ENCODE measurements around the gene ATG16L2.
A peak's percentile ranks its signal among the peaks of the same experiment; 100 is the strongest.
"Not testable (repeated sequence)": the region's sequence is repeated elsewhere in the genome, so short reads cannot be mapped to it uniquely, and the experiment has no call there.

The ATG16L2 gene

GRCh38 chr11:72780296-72781062, 33.7 kb upstream of the ATG16L2 start:
- DNase-seq = no peak

GRCh38 chr11:72781063-72781312, 33.2 kb upstream of the ATG16L2 start:
- DNase-seq = no peak

- DNase-seq = peak; percentile 49
These were observed 32.7 kb upstream of the ATG16L2 start for GRCh38 chr11:72781313-72782080.

GRCh38 chr11:72782081-72782920, 31.9 kb upstream of the ATG16L2 start:
- no peak for DNase-seq

GRCh38 chr11:72783144-72783905, 30.9 kb upstream of the ATG16L2 start:
- DNase-seq = no peak

GRCh38 chr11:72784662-72785061, 29.5 kb upstream of the ATG16L2 start:
- no peak for DNase-seq

GRCh38 chr11:72786305-72787215, 27.7 kb upstream of the ATG16L2 start:
- no peak for DNase-seq

- no peak for DNase-seq
These were observed 26.8 kb upstream of the ATG16L2 start for GRCh38 chr11:72787216-72788104.

GRCh38 chr11:72788241-72788640, 26.0 kb upstream of the ATG16L2 start:
- no peak for DNase-seq

- no peak for DNase-seq
These were observed 24.6 kb upstream of the ATG16L2 start for GRCh38 chr11:72789493-72790131.

- not testable (repeated sequence) for DNase-seq
These were observed 23.0 kb upstream of the ATG16L2 start for GRCh38 chr11:72791228-72791627.

- no peak for DNase-seq
These were observed 21.7 kb upstream of the ATG16L2 start for GRCh38 chr11:72792437-72793021.

GRCh38 chr11:72793076-72793424, 21.2 kb upstream of the ATG16L2 start:
- no peak for DNase-seq

GRCh38 chr11:72793425-72794367, 20.5 kb upstream of the ATG16L2 start, which contains the start of gene STARD10:
Gene STARD10 (minus strand): TSS chr11:72794047. CDS start chr11:72781181, 12,866 bp downstream.
- peak; percentile 93 for DNase-seq

GRCh38 chr11:72798361-72798760, 15.8 kb upstream of the ATG16L2 start:
- no peak for DNase-seq

GRCh38 chr11:72799441-72799840, 14.8 kb upstream of the ATG16L2 start:
- no peak for DNase-seq

- DNase-seq = no peak
These were observed 11.4 kb upstream of the ATG16L2 start for GRCh38 chr11:72802822-72803221.

GRCh38 chr11:72805216-72805615, 9.0 kb upstream of the ATG16L2 start:
- no peak for DNase-seq

GRCh38 chr11:72806378-72806777, 7.8 kb upstream of the ATG16L2 start:
- not testable (repeated sequence) for DNase-seq

Measured in stimulated activated CD4-positive, alpha-beta T cell treated with anti-CD3 and anti-CD28 coated beads, Interleukin-4, amount 100 ng/mL, for 24 hours (primary cell).